SK-N-SH (cell line): ENCODE results near the gene OR2L3. TPM values are rescaled to one million over a fixed set of nuclear protein-coding genes. Genes with fewer than 3 reads are reported as not detected.
"Not testable (repeated sequence)": the region's sequence is repeated elsewhere in the genome, so short reads cannot be mapped to it uniquely, and the experiment has no call there.

Experiments
- CTCF ChIA-PET: fragments of 300-600, 350-600 bp; formaldehyde crosslinking; extraction: SDS; loops from one replicate; lab custom pipeline; 2021; lab: Yijun Ruan, JAX
- POLR2A ChIA-PET: fragments of 350-600 bp; sonication (Branson Sonifier 250); formaldehyde crosslinking; extraction: SDS; loops from one replicate; lab custom pipeline; 2020; ENCODE audit warnings: antibody characterized with exemption, inconsistent platforms; lab: Yijun Ruan, JAX
- DNase-seq: peaks from one replicate; pipeline ENCODE4 v3.0.0; 2012
- H2AFZ ChIP-seq: fragments of 200-600 bp; sonication (generic); 2 replicates; pipeline ENCODE4 v1.8.1; 2016; ENCODE audit warnings: antibody characterized with exemption, mild to moderate bottlenecking, low read depth
- H3F3A ChIP-seq: fragments of 200-600 bp; sonication (generic); replicated peaks from 2 replicates; pipeline ENCODE3; 2016; ENCODE audit warnings: antibody characterized with exemption, mild to moderate bottlenecking; ENCODE audit not compliant: insufficient read depth
- H3K27ac ChIP-seq, 2 experiments: fragments of 200-500 bp in 1 of 2; fragments of 200-600 bp in 1 of 2; sonication (Bioruptor generic) in 1 of 2; sonication (generic), shearing (Covaris generic) in 1 of 2; 2 replicates each; pipeline versions ENCODE4 v1.5.1 to v1.6.1; 2014 to 2016; ENCODE audit warnings: low read depth in 2 of 2, inconsistent platforms in 1 of 2, low read length in 1 of 2, mild to moderate bottlenecking in 1 of 2, mixed read lengths in 1 of 2
- H3K27me3 ChIP-seq: fragments of 200-600 bp; sonication (generic), shearing (Covaris generic); 2 replicates; pipeline ENCODE4 v1.6.1; 2016; ENCODE audit warnings: mixed run types; ENCODE audit not compliant: insufficient read depth
- H3K36me3 ChIP-seq, 2 experiments: fragments of 200-500 bp in 1 of 2; fragments of 200-600 bp in 1 of 2; sonication (Bioruptor generic) in 1 of 2; sonication (generic) in 1 of 2; replicated peaks in 1 of 2; 2 replicates each; pipeline versions ENCODE3 to v1.5.1; 2014 to 2016; ENCODE audit warnings: low read length in 1 of 2, mild to moderate bottlenecking in 1 of 2; ENCODE audit not compliant: insufficient read depth in 2 of 2, control insufficient read depth in 1 of 2
- H3K4me1 ChIP-seq, 2 experiments: fragments of 200-500 bp in 1 of 2; fragments of 200-600 bp in 1 of 2; sonication (Bioruptor generic) in 1 of 2; sonication (generic), shearing (Covaris generic) in 1 of 2; 2 replicates each; pipeline versions ENCODE4 v1.5.1 to v1.6.1; 2014 to 2016; ENCODE audit warnings: low read depth in 1 of 2, low read length in 1 of 2, mixed run types in 1 of 2; ENCODE audit not compliant: insufficient read depth in 2 of 2, control insufficient read depth in 1 of 2
- H3K4me2 ChIP-seq: fragments of 200-600 bp; sonication (generic), shearing (Covaris generic); 2 replicates; pipeline ENCODE4 v1.6.1; 2017; ENCODE audit warnings: mixed run types
- H3K4me3 ChIP-seq, 2 experiments: fragments of 200-500 bp in 1 of 2; fragments of 200-600 bp in 1 of 2; sonication (Bioruptor generic) in 1 of 2; sonication (generic), shearing (Covaris generic) in 1 of 2; 2 replicates each; pipeline versions ENCODE4 v1.5.1 to v1.8.1; 2014 to 2016; ENCODE audit warnings: low read depth in 2 of 2, inconsistent platforms in 1 of 2, low read length in 1 of 2, mild to moderate bottlenecking in 1 of 2, mixed read lengths in 1 of 2, moderate library complexity in 1 of 2
- H3K79me2 ChIP-seq: fragments of 200-600 bp; sonication (generic); 2 replicates; pipeline ENCODE4 v1.8.1; 2017; ENCODE audit warnings: mild to moderate bottlenecking; ENCODE audit not compliant: insufficient read depth
- H3K9ac ChIP-seq: fragments of 200-600 bp; sonication (generic); 2 replicates; pipeline ENCODE4 v1.6.1; 2017; ENCODE audit warnings: mixed run types
- H3K9me2 ChIP-seq: fragments of 200-600 bp; sonication (generic); 2 replicates; pipeline ENCODE4 v1.6.1; 2017; ENCODE audit warnings: mixed run types
- H3K9me3 ChIP-seq: fragments of 200-600 bp; sonication (generic); 2 replicates; pipeline ENCODE4 v1.6.1; 2017; ENCODE audit warnings: mixed run types, mild to moderate bottlenecking, moderate library complexity
- H4K20me1 ChIP-seq: fragments of 200-600 bp; sonication (generic); 2 replicates; pipeline ENCODE4 v1.6.1; 2017; ENCODE audit warnings: mild to moderate bottlenecking, mixed run types; ENCODE audit not compliant: insufficient read depth
- EP300 ChIP-seq, 2 experiments: IDR thresholded peaks; 2 replicates each; pipeline versions ENCODE4 v1.4.0 to v1.6.1; 2012; ENCODE audit warnings: borderline replicate concordance in 1 of 2, low read depth in 1 of 2, low read length in 1 of 2
- FOSL2 ChIP-seq: IDR thresholded peaks from 2 replicates; pipeline ENCODE4 v1.4.0; 2012; ENCODE audit warnings: low read depth, mild to moderate bottlenecking, moderate library complexity, borderline replicate concordance
- FOXJ3 ChIP-seq: sonication (generic); formaldehyde crosslinking; IDR thresholded peaks from 2 replicates; pipeline ENCODE4 v1.5.1; 2020; ENCODE audit warnings: mild to moderate bottlenecking, missing genetic modification reagents
- FOXM1 ChIP-seq: IDR thresholded peaks from 2 replicates; pipeline ENCODE4 v1.4.0; 2012; ENCODE audit warnings: low read depth, mild to moderate bottlenecking
- GABPA ChIP-seq: IDR thresholded peaks from 2 replicates; pipeline ENCODE4 v1.4.0; 2012; ENCODE audit warnings: low read depth, mild to moderate bottlenecking
- IRF3 ChIP-seq: fragments of 150-350 bp; IDR thresholded peaks from 2 replicates; pipeline ENCODE4 v1.6.1; 2016; ENCODE audit warnings: mild to moderate bottlenecking, low read depth, low read length
- MEF2A ChIP-seq: IDR thresholded peaks from 2 replicates; pipeline ENCODE4 v1.4.0; 2012; ENCODE audit warnings: low read depth, borderline replicate concordance
- MXI1 ChIP-seq: IDR thresholded peaks from 2 replicates; pipeline ENCODE4 v1.6.1; 2012; ENCODE audit warnings: mild to moderate bottlenecking, low read depth, low read length, improper control_type of control experiment
- PBX3 ChIP-seq: IDR thresholded peaks from 2 replicates; pipeline ENCODE4; 2012
- REST ChIP-seq: IDR thresholded peaks from 2 replicates; pipeline ENCODE4 v1.6.1; 2012; ENCODE audit warnings: mild to moderate bottlenecking, low read depth, low read length, moderate library complexity
- RFX5 ChIP-seq: IDR thresholded peaks from 2 replicates; pipeline ENCODE4 v1.6.1; 2012; ENCODE audit warnings: mild to moderate bottlenecking, improper control_type of control experiment, low read length
- RXRA ChIP-seq: IDR thresholded peaks from 2 replicates; pipeline ENCODE4 v1.4.0; 2012; ENCODE audit warnings: low read depth, mild to moderate bottlenecking, borderline replicate concordance
- SMC3 ChIP-seq: IDR thresholded peaks from 2 replicates; pipeline ENCODE4 v1.6.1; 2012; ENCODE audit warnings: low read depth, low read length, improper control_type of control experiment
- TEAD4 ChIP-seq: IDR thresholded peaks from 2 replicates; pipeline ENCODE4 v1.4.0; 2012; ENCODE audit warnings: mild to moderate bottlenecking, borderline replicate concordance; ENCODE audit not compliant: insufficient read depth
- USF1 ChIP-seq: IDR thresholded peaks from 2 replicates; pipeline ENCODE4 v1.4.0; 2012; ENCODE audit warnings: low read depth, borderline replicate concordance
- ZBTB33 ChIP-seq: IDR thresholded peaks from 2 replicates; pipeline ENCODE4 v1.4.0; 2012; ENCODE audit warnings: low read depth, borderline replicate concordance
- WGBS: methylation state at CpG from one replicate; pipeline ENCODE4 v1.1.6; 2017; ENCODE audit warnings: low lambda C conversion rate; 5-methylcytosine and 5-hydroxymethylcytosine counted together
- polyA plus RNA-seq, 3 experiments: library from polyadenylated mRNA; depleted of rRNA; stranded (reverse); fragments of >200 nt; gene quantifications; 2 replicates each; pipeline ENCODE4 v1.2.3, GENCODE V29; 2012

OR2L3 gene
- polyA plus RNA-seq, 1 of the 3 experiments (the other 2 are of a cell fraction), result 0.02 TPM

GRCh38 chr1:248065604-248066003 is 19.0 kb downstream of the OR2L3 start (continued):
- TF ChIP-seq FOSL2 (no peak), SMC3 (no peak), EP300 (IDR thresholded peaks at IDR 0.05; ENCODE audit: borderline replicate concordance in 1 of 2, low read depth in 1 of 2, low read length in 1 of 2) (no peak), MEF2A (no peak), FOXM1 (no peak)

GRCh38 chr1:248083864-248084263 is 37.2 kb downstream of the OR2L3 start:
- CTCF ChIA-PET, H3K4me2 ChIP-seq, H3F3A ChIP-seq, H3K79me2 ChIP-seq, H3K9me2 ChIP-seq, H2AFZ ChIP-seq, H3K36me3 ChIP-seq, H3K9me3 ChIP-seq, H3K27me3 ChIP-seq, H3K27ac ChIP-seq, DNase-seq, H3K9ac ChIP-seq, H3K4me3 ChIP-seq, H4K20me1 ChIP-seq, POLR2A ChIA-PET, H3K4me1 ChIP-seq: not testable (repeated sequence)
- 15% methylated on average over 3 of the region's 17 CpGs for WGBS

- H3K4me3 ChIP-seq, result no peak within 1 kb of the TSS
- no peaks in the 10 kb centered on the region for H3F3A ChIP-seq
- H3K9me3 ChIP-seq, result no peaks in the 10 kb centered on the region
- no peaks in the 10 kb centered on the region for H3K4me1 ChIP-seq
- H3K36me3 ChIP-seq, result no peaks in the 10 kb centered on the region
- no peaks in the 10 kb centered on the region for H3K27me3 ChIP-seq
- TF ChIP-seq TEAD4 (no peak), USF1 (no peak), RXRA (no peak), GABPA (no peak), IRF3 (no peak), ZBTB33 (no peak), PBX3 (no peak), REST (no peak), FOXJ3 (no peak), FOSL2 (no peak), MXI1 (no peak), RFX5 (no peak)
- ChIA-PET CTCF (no interaction called here), POLR2A (no interaction called here)
- no peak within 1 kb of the TSS for H2AFZ ChIP-seq
- DNase-seq, result no peak
- no peak within 1 kb of the TSS for H3K27ac ChIP-seq
- WGBS, result 0% methylated on average over 1 of the region's 1 CpG
- H3K9ac ChIP-seq, result no peak within 1 kb of the TSS
- H3K79me2 ChIP-seq, result no peaks in the 10 kb centered on the region
- no peaks in the 10 kb centered on the region for H4K20me1 ChIP-seq
- H3K4me2 ChIP-seq, result no peak within 1 kb of the TSS
- H3K9me2 ChIP-seq, result no peaks in the 10 kb centered on the region
These were observed 48.2 kb downstream of the OR2L3 start, which contains the start of gene OR2L13 for GRCh38 chr1:248094884-248095283. OR2L13 (plus strand) TSS chr1:248095184; CDS start chr1:248099376, 4,192 bp downstream.
